Transverse colon (tissue), 4 donors: Measurements from ENCODE around the gene PFKFB4. TPM values are rescaled to one million over a fixed set of nuclear protein-coding genes. Genes with fewer than 3 reads are reported as not detected.
"Not testable (repeated sequence)": the region's sequence is repeated elsewhere in the genome, so short reads cannot be mapped to it uniquely, and the experiment has no call there.

Experiments
- DNase-seq: peaks from one replicate; pipeline ENCODE4 v3.0.0-alpha.2; 2019
- H3K27ac ChIP-seq, 4 donors: fragments of 200-600 bp; sonication (generic); 2 replicates each; pipeline ENCODE4 v1.5.1; 2016 to 2018; ENCODE audit warnings: inconsistent platforms in 4 of 4
- H3K27me3 ChIP-seq: fragments of 200-600 bp; sonication (generic); 2 replicates; pipeline ENCODE4 v1.5.1; 2017; ENCODE audit warnings: inconsistent platforms
- H3K36me3 ChIP-seq, 4 donors: fragments of 200-600 bp; sonication (generic); 2 replicates each; pipeline ENCODE4 v1.5.1; 2017 to 2019; ENCODE audit warnings: inconsistent platforms in 4 of 4
- H3K4me1 ChIP-seq, 4 donors: fragments of 200-600 bp; sonication (generic); 2 replicates each; pipeline ENCODE4 v1.5.1; 2017 to 2020; ENCODE audit warnings: inconsistent platforms in 4 of 4
- H3K4me3 ChIP-seq, 4 donors: fragments of 200-600 bp; sonication (generic); 1 replicate in 1 of 4; 2 replicates in 3 of 4; pipeline versions ENCODE4 v1.5.1 to v1.6.1; 2017 to 2019; ENCODE audit warnings: inconsistent platforms in 4 of 4
- H3K9me3 ChIP-seq, 2 donors: fragments of 200-600 bp; sonication (generic); 2 replicates each; pipeline ENCODE4 v1.5.1; 2017 to 2019; ENCODE audit warnings: inconsistent platforms in 2 of 2
- EP300 ChIP-seq: sonication (generic); formaldehyde crosslinking; IDR thresholded peaks from one replicate; pipeline ENCODE4 v1.6.1; 2017; ENCODE audit warnings: antibody characterized with exemption, low read depth
- POLR2A ChIP-seq: fragments of 450-650 bp; IDR thresholded peaks from one replicate; pipeline ENCODE4 v1.6.1; 2016; ENCODE audit warnings: antibody characterized with exemption, mild to moderate bottlenecking, moderate library complexity
- POLR2AphosphoS5 ChIP-seq, 3 donors: sonication (generic); formaldehyde crosslinking; IDR thresholded peaks; one replicate each; pipeline ENCODE4 v1.6.1; 2016; ENCODE audit warnings: antibody characterized with exemption in 3 of 3
- WGBS, 2 donors: methylation state at CpG; one replicate each; pipeline ENCODE4 v1.1.5; 2018; ENCODE audit warnings: low coverage in 1 of 2; 5-methylcytosine and 5-hydroxymethylcytosine counted together
- in situ Hi-C, 4 donors: fragments of 200-750 bp; cut with MboI; loops; one replicate each; pipeline versions ENCODE4 v1.15.0 to v1.15.1; 2017; ENCODE audit warnings: low sequenced_read_pairs in 3 of 4, low pct_ligation_motif_present in 1 of 4, low pct_unique_long_range_greater_than_20kb in 1 of 4
- intact Hi-C: fragments of 100-400 bp; cut with DNase I; formaldehyde crosslinking; loops from one replicate; pipeline ENCODE4 v1.15.1; 2023; ENCODE audit warnings: low total_unique reads
- total RNA-seq, 4 donors: library from RNA; depleted of rRNA; stranded (reverse); fragments of >200 nt; gene quantifications; one replicate each; pipeline ENCODE4 v1.1.0, GENCODE V29; 2016
- TF ChIP-seq, protein P1 (sequence below), 5 experiments: fragments of 200-600 bp in 3 of 5; fragments of 450-650 bp in 2 of 5; sonication (generic) in 3 of 5; IDR thresholded peaks; 1 replicate in 2 of 5; 2 replicates in 3 of 5; pipeline ENCODE4 v1.5.1; 2016 to 2017; ENCODE audit warnings: antibody characterized with exemption in 5 of 5, inconsistent platforms in 3 of 5, mild to moderate bottlenecking in 2 of 5, moderate library complexity in 1 of 5

PFKFB4 gene
- total RNA-seq, 4 donors from 2014 or later, result 0.37 to 7.9 (median 6.7) TPM

DNA sequence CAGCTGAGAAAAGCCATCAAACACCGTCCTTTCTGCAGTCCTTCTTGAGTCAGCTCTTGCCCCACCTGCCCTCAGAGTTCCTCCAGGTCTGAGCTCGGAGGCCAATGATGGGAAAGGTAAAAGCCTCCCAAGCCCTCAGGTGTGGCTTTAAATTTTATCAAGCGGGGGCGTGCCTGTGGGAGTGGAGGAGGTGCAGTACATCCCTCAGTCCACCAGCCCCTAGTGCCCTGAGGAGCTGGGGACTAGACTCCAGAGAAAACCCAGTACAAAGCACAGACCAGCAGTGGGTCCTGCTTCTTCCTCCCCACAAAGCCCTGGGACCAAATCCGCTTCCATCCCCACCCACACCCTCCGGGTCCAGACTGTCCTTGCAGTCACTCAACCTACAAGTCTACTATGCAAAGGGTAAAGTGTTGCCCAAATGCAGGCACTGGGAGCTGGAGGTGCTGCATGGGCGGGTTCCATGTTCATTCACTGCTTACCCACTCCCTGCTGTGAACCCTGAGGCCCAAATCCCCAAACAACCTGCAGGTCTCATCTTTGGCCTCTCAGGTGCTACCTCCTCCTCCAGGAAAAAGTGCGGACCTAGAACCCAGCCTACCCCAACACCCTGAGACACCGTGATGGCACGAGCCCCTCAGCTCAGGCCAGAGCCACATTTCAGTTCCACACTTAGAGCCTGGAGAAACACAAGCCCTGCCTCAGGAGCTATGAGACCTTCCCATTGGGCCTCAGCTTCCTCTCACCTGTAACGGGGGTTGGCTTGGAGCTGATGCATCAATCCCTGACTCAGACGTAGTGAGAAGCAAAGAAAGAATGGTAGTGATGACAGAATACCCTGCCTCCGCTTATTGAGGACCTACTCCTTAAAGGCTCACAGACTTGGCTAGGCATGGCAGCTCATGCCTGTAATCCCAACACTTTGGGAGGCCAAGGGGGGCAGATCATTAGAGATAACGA is 2.4 kb downstream of the PFKFB4 start:
- H3K27ac ChIP-seq, result peak overlapping the region in 1 of 4 donors; percentile 10
- in situ Hi-C loops, result no loop called here

GRCh38 chr3:48553361-48553760 is 3.2 kb downstream of the PFKFB4 start:
- TF ChIP-seq EP300 (no peak), POLR2A (no peak), POLR2AphosphoS5 (IDR thresholded peaks at IDR 0.05) (no peak)
- TF ChIP-seq, protein P1, sequence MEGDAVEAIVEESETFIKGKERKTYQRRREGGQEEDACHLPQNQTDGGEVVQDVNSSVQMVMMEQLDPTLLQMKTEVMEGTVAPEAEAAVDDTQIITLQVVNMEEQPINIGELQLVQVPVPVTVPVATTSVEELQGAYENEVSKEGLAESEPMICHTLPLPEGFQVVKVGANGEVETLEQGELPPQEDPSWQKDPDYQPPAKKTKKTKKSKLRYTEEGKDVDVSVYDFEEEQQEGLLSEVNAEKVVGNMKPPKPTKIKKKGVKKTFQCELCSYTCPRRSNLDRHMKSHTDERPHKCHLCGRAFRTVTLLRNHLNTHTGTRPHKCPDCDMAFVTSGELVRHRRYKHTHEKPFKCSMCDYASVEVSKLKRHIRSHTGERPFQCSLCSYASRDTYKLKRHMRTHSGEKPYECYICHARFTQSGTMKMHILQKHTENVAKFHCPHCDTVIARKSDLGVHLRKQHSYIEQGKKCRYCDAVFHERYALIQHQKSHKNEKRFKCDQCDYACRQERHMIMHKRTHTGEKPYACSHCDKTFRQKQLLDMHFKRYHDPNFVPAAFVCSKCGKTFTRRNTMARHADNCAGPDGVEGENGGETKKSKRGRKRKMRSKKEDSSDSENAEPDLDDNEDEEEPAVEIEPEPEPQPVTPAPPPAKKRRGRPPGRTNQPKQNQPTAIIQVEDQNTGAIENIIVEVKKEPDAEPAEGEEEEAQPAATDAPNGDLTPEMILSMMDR (IDR thresholded peaks at IDR 0.05), result no peak
- Histone ChIP-seq H3K4me3 (no peak overlapping the region), H3K36me3 (no peaks in the 10 kb centered on the region), H3K27me3 (no peaks in the 10 kb centered on the region), H3K27ac (peak overlapping the region in 3 of 4 donors; percentile 10 to 67 (median 17)), H3K9me3 (no peaks in the 10 kb centered on the region), H3K4me1 (peaks cover 5 to 43% (median 20%) of the 10 kb centered on the region in 4 donors)
- in situ Hi-C loops (no loop called here), intact Hi-C loops (no loop called here)
- no peak for DNase-seq
- 66 to 81% methylated on average over 4 to 5 of the region's 5 CpGs for WGBS, 2 donors

More for the DNA sequence above, 2.4 kb downstream of the PFKFB4 start:
- Histone ChIP-seq H3K4me1 (peaks cover 5 to 43% (median 20%) of the 10 kb centered on the region in 4 donors), H3K27me3 (no peaks in the 10 kb centered on the region), H3K9me3 (no peaks in the 10 kb centered on the region), H3K36me3 (no peaks in the 10 kb centered on the region), H3K4me3 (no peak overlapping the region)
- no peak for DNase-seq
- intact Hi-C loops, result no loop called here
- 80 to 88% methylated on average over 2 to 14 of the region's 14 CpGs for WGBS, 2 donors
- TF ChIP-seq, protein P1 (IDR thresholded peaks at IDR 0.05), result no peak
- TF ChIP-seq POLR2AphosphoS5 (IDR thresholded peaks at IDR 0.05), result no peak
- TF ChIP-seq POLR2A, result no peak
- TF ChIP-seq EP300, result no peak

- H3K9me3 ChIP-seq, result no peaks in the 10 kb centered on the region
- WGBS, 2 donors, result 70% methylated on average over 14 of the region's 14 CpGs; no CpG with 5 or more reads in 1 of the 2 donors
- no peak overlapping the region for H3K4me3 ChIP-seq
- intact Hi-C loops (no loop called here), in situ Hi-C loops (no loop called here)
- H3K27ac ChIP-seq, result peak overlapping the region in 3 of 4 donors; percentile 28 to 67 (median 35)
- no peaks in the 10 kb centered on the region for H3K36me3 ChIP-seq
- H3K27me3 ChIP-seq, result no peaks in the 10 kb centered on the region
- no peak for TF ChIP-seq POLR2AphosphoS5 (IDR thresholded peaks at IDR 0.05)
- no peak for TF ChIP-seq POLR2A
- no peak for TF ChIP-seq EP300
- TF ChIP-seq, protein P1 (IDR thresholded peaks at IDR 0.05), result no peak
- no peak for DNase-seq
- H3K4me1 ChIP-seq, result peaks cover 5 to 32% (median 15%) of the 10 kb centered on the region in 4 donors
Observed at GRCh38 chr3:48552111-48552951, 4.3 kb downstream of the PFKFB4 start.

DNA sequence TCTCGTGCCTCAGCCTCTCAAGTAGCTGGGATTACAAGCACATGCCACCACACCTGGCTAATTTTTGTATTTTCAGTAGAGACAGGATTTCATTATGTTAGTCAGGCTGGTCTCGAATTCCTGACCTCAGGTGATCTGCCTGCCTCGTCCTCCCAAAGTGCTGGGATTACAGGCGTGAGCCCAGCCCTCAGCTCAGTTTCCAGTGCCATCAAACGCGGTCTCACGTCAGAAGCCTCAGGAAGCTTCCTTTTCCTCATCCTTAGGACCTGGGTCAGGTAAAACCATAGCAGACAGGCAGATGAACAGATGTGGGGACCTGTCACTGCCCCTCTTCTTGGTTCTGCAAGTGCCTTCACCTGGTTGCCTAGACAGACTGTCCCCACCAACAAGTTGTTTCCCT is 5.0 kb downstream of the PFKFB4 start:
- WGBS, 2 donors, result 80 to 90% methylated on average over 1 to 7 of the region's 7 CpGs
- H3K27me3 ChIP-seq, intact Hi-C loops, in situ Hi-C loops, H3K4me3 ChIP-seq, DNase-seq, H3K9me3 ChIP-seq, H3K36me3 ChIP-seq: not testable (repeated sequence)
- Histone ChIP-seq H3K4me1 (peaks cover 5 to 29% (median 12%) of the 10 kb centered on the region in 4 donors), H3K27ac (peak overlapping the region in 3 of 4 donors; percentile 28 to 67 (median 35))
